T-helper 1 cell treated with Interleukin-12 subunit alpha and Interleukin-12 subunit beta and Interleukin-4 antibody, amounts not matched to agents 30 ng/mL and 1 ng/mL, for 36 hours (primary cell): ENCODE data around the gene TLCD1. TPM values are rescaled to one million over a fixed set of nuclear protein-coding genes. Genes with fewer than 3 reads are reported as not detected.
"Not testable (repeated sequence)": the region's sequence is repeated elsewhere in the genome, so short reads cannot be mapped to it uniquely, and the experiment has no call there.

Source experiments
- intact Hi-C: fragments of 100-400 bp; cut with micrococcal nuclease; formaldehyde crosslinking; loops from one replicate; pipeline ENCODE4 v1.15.1; 2024
- total RNA-seq: library from RNA; stranded (reverse); gene quantifications from 2 replicates; pipeline ENCODE4 v1.2.3, GENCODE V29; 2022

Gene TLCD1
- total RNA-seq, 1 donor from 2014 or later, result 1.2 TPM

GRCh38 chr17:28735242-28735722, 9.2 kb upstream of the TLCD1 start:
- intact Hi-C loops, result no loop called here

GRCh38 chr17:28734712-28735241, 8.7 kb upstream of the TLCD1 start:
- intact Hi-C loops, result no loop called here

- intact Hi-C loops, result no loop called here
These were observed 7.3 kb upstream of the TLCD1 start for GRCh38 chr17:28733346-28733745.

- intact Hi-C loops, result loop anchor here (2.0 to 5.0 kb wide), 2 partner anchors 419 to 837 kb away; partner anchors contain the start of genes ABHD15 and TP53I13
These were observed 3.9 kb upstream of the TLCD1 start for GRCh38 chr17:28729950-28730330.

- intact Hi-C loops, result loop anchor here (1.0 to 5.0 kb wide), 10 partner anchors 9 to 839 kb away; partner anchors contain the start of genes ABHD15, FAM222B, PROCA1 and RPL23A
These were observed 2.5 kb upstream of the TLCD1 start, which contains the start of gene NEK8 for GRCh38 chr17:28728364-28729200. NEK8 (plus strand) TSS chr17:28728788; CDS start chr17:28728814, 26 bp downstream.

- intact Hi-C loops, result loop anchor here (1.0 to 5.0 kb wide), 6 partner anchors 23 to 840 kb away; partner anchors contain the start of genes ABHD15, DHRS13 and TP53I13
These were observed 826 bp upstream of the TLCD1 start for GRCh38 chr17:28726627-28727491.

- intact Hi-C loops, result loop anchor here (2.0 to 5.0 kb wide), 2 partner anchors 391 to 842 kb away; partner anchors contain the start of genes ABHD15 and TP53I13
These were observed 290 bp downstream of the TLCD1 start for GRCh38 chr17:28725660-28726225.

GRCh38 chr17:28725166-28725659, 820 bp downstream of the TLCD1 start:
- intact Hi-C loops, result loop anchor here (5.0 kb wide), 1 partner anchor 842 kb away; the partner anchor contains the start of genes ABHD15 and TP53I13

GRCh38 chr17:28724500-28725165, 1.4 kb downstream of the TLCD1 start:
- intact Hi-C loops, result loop anchor here (5.0 kb wide), 1 partner anchor 843 kb away; the partner anchor contains the start of genes ABHD15 and TP53I13

- intact Hi-C loops, result not testable (repeated sequence)
These were observed 2.1 kb downstream of the TLCD1 start for GRCh38 chr17:28723836-28724499.

- intact Hi-C loops, result no loop called here
These were observed 2.7 kb downstream of the TLCD1 start for GRCh38 chr17:28723159-28723835.

GRCh38 chr17:28722417-28723158, 3.4 kb downstream of the TLCD1 start:
- intact Hi-C loops, result no loop called here

- intact Hi-C loops, result not testable (repeated sequence)
These were observed 5.1 kb downstream of the TLCD1 start for GRCh38 chr17:28720997-28721329.

- intact Hi-C loops, result no loop called here
These were observed 5.6 kb downstream of the TLCD1 start for GRCh38 chr17:28720247-28720996.

GRCh38 chr17:28719021-28719433, 7.0 kb downstream of the TLCD1 start:
- intact Hi-C loops, result loop anchor here (1.0 to 5.0 kb wide), 8 partner anchors 8 to 576 kb away; partner anchors contain the start of genes BLTP2, IFT20, NEK8 and NUFIP2

GRCh38 chr17:28718333-28719020, 7.6 kb downstream of the TLCD1 start:
- intact Hi-C loops, result loop anchor here (1.0 to 5.0 kb wide), 8 partner anchors 7 to 576 kb away; partner anchors contain the start of genes BLTP2, IFT20, NEK8 and NUFIP2
